Inferior parietal cortex (tissue), 1 donor: ENCODE results near the gene ACER3.
"Not testable (repeated sequence)": the region's sequence is repeated elsewhere in the genome, so short reads cannot be mapped to it uniquely, and the experiment has no call there.

Experiments
- DNase-seq: peaks from one replicate; pipeline ENCODE4 v3.0.0-alpha.2; 2016; ENCODE audit errors: extremely low spot score

The ACER3 gene

DNA sequence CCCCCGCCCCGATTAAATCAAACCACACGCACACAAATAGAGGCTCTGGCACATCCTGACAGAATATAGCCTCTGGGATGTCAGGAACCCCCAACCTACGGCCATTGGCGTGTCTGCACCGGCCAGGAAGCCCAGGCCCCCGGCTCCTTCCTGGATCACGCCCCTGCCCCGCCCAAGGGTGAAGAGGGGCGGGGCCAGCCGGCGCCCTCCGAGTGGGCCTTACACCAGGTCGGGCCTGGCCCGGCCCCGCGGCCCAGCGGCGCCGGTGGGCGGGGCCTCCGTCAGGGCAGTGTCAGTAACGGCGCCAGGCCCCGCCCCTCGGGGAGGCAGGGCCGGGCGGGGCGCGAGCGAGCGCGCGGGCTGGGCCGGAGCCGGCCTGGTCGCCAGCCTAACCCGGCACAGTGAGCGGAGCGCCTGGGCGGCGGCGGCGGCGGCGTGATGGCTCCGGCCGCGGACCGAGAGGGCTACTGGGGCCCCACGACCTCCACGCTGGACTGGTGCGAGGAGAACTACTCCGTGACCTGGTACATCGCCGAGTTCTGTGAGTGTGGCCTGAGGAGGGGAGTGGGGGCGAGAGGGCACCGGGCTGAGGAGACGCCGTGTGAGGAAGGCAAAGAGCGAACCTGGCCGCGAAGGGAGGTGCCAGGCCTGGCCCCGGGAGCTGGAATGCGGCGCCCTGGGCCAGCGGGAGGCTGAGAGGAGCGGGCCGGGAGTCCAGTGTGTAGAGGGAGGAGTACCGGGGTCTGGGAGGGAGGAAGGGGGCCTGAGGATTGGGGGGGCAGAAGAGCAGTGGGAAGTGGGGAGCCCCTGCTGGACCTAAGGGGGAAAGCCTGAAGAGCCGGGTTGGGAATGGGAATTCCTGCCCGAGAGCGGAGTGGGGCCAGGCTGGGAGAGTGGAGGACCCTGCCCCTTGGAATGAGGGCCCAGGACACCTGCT is at the start of gene ACER3:
Gene ACER3 (plus strand): TSS at position 380 of the 937 bp plus-strand sequence. CDS start 59 bp downstream, at position 439.
- peak; percentile 84 for DNase-seq

DNA sequence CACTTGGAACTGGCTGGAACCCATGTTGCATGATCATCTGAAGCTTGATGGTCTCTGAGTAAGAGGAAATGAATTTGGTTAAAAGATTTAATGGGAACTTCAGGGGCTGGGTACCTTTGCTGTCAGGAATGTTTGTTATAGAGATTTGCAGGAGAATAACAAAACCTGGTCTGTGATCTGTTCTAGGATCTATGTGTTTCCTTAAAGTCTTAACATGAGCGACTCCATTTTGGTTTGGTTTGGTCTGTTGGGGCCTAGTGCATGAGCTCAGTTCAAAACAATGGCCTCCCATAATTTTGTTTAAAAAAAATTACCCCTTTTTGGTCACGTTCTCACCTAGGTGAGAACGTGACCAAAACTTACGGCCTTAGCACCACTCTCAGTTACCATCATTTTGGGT is 49.5 kb upstream of the ACER3 start:
- DNase-seq, result no peak

DNA sequence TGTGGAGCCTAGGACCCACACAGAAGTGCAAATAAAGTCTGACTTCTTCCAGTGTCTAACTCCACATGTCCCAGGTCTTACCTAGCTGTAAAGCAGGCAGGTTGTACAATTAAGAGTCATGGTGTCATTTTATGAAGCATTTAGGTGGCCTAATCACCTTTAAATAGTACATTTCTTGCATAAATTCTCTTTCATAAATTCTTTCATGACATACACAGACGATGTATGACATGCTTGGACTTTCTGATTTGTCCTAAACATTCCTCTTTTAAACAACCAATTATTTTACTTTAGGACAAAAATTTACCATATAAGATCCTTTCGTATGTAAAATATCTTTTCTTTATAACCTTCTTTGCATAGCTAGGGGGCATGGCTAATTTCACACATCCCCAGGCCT is 46.3 kb upstream of the ACER3 start:
- no peak for DNase-seq

DNA sequence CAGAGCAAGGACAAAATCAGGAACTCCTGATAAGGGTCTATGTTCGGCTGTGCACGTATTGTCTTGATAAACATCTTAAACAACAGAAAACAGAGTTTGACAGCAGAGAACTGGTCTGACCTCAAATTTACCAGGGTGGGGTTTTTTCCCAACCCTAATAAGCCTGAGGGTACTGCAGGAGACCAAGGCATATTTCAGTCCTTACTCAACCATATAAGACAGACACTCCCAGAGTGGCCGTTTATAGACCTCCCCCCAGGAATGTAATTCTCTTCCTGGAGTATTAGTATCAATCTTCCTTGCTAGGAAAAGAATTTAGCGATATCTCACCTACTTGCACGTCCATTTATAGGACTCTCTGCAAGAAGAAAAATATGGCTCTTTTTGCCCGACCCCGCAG is 45.0 kb upstream of the ACER3 start:
- not testable (repeated sequence) for DNase-seq

DNA sequence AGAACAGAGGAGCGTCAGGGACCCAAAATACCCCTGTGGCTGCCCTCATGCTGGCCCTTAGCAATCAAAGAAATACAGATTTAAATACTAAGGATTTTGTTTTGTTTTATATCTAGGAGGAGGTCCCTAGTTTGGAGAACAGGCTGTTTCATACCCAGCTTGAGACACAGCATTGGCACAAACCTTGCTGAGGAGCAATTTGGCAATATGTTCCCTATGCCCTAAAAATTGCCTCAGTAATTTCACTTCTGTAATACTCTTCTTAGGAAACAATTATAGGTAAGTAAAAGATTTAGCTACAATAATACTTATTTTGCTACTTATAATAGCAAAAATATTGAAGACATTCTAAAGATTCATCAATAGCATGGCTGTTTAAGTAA is 40.5 kb upstream of the ACER3 start:
- no peak for DNase-seq

DNA sequence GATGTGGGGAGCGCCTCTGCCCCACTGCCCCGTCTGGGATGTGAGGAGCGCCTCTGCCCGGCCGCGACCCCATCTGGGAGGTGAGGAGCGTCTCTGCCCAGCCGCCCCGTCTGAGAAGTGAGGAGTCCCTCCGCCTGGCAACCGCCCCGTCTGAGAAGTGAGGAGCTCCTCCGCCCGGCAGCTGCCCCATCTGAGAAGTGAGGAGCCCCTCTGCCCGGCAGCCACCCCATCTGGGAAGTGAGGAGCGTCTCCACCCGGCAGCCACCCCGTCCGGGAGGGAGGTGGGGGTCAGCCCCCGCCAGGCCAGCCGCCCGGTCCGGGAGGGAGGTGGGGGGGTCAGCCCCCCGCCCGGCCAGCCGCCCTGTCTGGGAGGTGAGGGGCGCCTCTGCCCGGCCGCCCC is 39.3 kb upstream of the ACER3 start:
- DNase-seq, result not testable (repeated sequence)

DNA sequence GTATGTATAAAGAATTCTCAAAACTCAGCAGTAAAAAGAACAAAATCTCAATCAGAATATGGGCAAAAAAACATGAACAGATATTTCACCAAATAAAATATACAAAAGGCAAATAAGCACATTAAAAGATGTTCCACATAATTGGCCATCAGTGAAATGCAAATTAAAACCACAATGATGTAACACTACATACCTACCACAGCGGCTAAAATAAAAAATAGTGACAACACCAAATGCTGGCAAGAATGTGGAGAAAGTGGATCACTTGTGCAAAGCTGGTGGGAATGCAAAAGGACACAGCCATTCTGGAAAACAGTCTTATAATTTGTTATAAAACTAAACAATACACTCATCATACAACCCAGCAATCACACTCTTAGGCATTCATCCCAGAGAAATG is 38.3 kb upstream of the ACER3 start:
- DNase-seq, result no peak

DNA sequence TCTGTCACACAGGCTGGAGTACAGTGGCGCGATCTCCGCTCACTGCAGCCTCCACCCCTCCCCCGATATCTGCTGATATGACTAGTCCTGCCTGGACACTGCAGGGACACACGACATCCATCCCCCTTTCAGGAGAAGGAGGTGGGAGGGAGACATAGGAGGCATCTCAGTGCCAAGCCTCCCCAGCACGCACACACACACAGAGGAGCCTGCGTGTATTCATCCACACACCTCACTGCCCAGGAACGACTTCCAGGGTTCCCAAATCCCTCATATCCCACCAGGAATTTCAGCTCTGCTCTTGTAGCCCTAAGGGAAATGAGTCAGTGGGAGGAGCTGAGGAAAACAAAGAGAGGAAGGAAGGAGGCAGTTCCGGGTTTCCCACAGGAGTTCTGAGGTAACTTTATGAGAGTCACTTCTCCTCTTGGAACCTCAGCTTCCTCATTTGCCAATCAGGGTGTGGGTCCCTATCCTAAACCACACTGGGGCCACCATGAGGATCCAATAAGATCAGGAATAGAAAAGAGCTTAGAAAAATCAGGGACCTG is 37.2 kb upstream of the ACER3 start:
- DNase-seq, result no peak

DNA sequence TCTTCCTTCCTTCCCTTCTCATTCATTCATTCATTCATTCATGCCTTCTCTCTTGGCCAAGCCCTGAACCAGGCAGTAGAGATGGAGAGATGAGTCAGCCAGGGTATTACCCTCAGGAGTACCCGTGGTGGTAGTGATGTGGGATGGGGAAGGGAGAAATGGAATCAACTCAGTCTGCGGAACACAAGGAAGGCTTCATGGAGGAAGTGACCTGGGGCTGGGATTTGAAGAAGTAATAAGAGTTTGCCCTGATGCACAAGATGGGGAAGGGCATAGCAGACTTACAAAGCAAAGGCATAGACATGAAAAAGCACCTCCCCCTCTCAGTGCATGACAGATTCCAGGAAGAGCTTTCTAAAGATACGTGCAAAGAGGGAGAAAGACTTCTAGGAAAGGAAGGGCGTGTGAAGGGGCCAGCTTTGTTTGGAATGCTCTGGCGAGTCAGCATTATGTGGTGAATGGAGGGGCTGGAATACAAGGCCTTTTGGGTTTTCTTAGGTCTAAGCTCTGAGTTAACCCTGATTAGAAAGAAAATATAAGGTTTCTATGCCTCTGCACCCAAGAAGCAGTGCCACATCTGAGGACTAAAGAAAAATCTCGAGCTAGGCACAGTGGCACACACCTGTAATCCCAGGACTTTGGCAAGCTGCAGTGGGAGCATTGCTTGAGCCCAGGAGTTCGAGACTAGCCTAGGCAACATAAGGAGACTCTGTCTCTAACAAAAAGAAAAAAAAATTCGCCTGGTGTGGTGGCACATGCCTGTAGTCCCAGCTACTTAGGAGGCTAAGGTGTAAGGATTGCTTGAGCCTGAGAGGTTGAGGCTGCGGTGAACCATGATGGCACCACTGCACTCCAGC is 36.4 kb upstream of the ACER3 start:
- DNase-seq, result no peak

DNA sequence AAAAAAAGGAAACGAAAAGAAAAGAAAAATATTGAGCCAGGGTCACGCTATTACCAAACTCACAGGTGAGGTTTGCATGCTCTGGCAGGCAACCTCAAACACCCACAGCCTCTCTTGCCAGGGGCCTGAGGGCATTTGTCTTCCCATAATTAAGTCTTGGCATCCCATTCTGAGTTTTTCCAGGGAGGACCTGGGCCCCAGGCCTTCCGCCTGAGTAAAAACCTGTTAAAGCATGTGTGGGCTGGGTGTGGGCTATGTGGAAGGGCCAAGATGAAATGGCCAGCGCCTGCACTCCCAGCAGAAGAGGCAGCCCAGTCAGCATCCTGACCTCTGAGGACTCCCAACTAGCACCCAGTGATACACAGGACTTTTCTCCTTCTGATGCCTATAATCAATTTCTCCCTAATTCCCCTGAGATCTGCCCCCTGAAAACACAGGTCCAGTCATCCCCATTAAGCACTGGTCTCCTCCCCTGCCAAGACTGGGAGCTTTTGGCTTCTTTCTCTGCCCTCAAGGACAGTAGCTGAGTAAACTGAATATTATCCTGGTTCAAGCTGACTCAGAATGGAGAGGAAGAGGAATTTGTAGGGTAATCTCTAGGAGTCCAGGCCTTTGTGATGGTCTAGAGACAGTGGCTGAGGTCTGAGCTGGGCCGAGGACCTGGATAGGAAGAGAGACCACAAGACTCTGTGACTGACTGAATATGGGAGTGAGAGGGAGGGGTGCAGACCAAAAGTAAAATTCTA is 35.6 kb upstream of the ACER3 start:
- DNase-seq, result no peak

DNA sequence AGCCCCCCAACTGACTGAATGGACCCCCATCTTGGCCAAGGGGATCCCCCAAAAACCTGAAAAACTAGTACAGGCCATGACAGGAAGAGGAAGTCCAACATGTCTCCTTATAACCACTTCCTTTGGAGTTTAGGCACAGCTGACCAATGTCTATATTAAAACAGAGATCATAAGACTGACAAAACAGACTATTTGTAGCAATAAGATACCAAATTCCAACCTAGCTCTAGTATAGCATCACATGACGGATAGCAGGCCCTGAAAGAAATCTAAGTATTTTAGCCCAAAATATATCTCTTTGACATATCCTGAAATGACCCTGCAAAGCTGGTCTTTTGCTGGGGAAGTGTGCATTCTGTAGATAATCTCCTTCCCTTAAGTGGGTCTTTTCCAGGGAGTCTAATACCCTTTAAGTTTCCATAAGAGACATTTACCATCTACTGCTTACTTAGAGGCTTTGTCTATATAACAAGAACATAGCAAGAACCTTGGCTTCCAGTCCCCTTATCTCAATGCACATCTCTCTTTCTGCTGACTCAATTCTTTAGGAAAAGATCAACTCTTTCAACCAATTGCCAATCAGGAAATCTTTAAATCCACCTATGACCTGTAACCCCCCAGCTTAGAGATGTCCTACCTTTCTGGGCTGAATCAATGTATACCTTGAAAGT is 34.9 kb upstream of the ACER3 start:
- no peak for DNase-seq

DNA sequence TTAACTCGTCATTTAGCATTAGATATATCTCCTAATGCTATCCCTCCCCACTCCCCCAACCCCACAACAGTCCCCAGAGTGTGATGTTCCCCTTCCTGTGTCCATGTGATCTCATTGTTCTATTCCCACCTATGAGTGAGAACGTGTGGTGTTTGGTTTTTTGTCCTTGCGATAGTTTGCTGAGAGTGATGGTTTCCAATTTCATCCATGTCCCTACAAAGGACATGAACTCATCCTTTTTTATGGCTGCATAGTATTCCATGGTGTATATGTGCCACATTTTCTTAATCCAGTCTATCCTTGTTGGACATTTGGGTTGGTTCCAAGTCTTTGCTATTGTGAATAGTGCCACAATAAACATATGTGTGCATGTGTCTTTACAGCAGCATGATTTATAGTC is 34.2 kb upstream of the ACER3 start:
- DNase-seq, result not testable (repeated sequence)

DNA sequence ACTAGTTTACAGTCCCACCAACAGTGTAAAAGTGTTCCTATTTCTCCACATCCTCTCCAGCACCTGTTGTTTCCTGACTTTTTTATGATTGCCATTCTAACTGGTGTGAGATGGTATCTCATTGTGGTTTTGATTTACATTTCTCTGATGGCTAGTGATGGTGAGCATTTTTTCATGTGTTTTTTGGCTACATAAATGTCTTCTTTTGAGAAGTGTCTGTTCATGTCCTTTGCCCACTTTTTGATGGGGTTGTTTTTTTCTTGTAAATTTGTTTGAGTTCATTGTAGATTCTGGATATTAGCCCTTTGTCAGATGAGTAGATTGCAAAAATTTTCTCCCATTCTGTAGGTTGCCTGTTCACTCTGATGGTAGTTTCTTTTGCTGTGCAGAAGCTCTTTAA is 33.7 kb upstream of the ACER3 start:
- DNase-seq, result not testable (repeated sequence)

DNA sequence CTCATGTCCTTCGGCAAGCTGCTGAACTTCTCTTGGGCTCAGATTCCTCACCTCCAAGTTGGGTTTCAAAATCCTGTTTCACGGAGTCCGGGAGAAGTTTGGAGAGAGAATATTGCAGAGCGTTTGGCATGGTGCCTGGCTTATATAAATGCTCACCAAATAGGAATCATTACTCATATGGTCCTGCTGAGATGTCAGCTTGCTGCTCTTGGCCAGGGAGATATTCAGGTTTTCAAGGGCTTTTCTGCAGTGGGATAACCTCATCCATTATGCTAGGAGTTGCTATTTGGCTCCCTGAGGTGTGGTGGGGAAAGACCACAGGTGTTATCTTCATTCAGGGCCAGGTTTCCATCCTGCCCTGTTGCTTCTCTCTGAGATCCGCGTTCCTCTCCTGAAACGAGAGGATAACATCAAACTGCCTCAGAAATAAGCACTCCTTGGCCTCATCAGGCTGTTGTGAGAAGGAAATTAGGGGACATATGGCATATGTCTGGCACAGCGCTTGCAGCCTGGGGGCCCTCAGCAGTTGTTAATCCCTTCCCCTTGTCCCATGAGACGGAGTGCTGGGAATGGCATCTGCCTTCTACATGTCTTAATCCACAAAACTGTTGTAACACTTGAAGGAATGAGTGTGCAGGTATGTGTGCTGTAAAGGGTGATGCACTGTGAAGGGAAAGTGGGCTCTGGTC is 29.9 kb upstream of the ACER3 start:
- no peak for DNase-seq

DNA sequence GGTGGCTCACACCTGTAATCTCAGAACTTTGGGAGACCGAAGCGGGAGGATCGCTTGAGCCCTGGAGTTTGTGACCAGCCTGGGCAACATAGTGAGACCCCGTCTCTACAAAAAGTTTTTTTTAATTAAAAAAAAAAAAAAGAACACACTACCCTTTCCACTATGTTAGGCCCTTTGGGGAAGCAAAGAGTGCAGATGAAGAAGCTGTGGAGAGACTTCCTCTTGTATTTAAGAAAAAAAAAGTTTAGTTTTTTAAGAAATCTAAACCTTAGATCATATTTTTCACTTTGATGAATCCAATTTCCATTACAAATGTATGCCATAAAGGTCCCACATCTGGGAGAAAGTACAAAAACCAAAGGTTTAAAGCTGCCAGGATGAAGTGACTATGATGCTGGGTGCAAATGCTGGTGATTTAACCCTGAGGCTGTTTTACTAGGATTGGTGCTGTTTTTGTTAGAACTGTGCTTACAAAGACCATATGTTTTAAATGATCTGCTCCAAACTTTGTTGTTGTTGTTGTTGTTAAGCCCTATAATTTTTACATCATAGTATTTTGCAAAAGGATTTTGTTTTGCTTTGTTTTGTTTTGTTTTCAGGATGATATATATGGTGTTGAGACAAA is 28.9 kb upstream of the ACER3 start:
- DNase-seq, result no peak

DNA sequence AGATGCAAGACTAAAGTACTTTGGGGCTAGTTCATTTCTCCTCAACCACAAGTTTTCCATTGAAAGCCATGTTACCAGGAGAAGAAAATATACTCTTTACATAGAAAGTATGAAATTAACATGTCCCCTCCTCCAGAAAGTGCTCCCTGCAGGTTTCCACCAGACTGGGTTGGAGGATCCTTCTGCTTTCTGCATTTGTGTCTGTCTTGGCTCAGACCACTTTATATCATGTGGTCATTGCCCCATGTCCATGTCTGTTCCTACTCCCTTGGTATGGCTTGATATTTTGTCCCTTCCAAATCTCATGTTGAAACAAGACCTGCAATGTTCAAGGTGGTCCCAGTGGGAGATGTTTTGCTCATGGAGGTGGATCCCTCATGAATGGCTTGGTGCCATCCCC is 28.4 kb upstream of the ACER3 start:
- no peak for DNase-seq

DNA sequence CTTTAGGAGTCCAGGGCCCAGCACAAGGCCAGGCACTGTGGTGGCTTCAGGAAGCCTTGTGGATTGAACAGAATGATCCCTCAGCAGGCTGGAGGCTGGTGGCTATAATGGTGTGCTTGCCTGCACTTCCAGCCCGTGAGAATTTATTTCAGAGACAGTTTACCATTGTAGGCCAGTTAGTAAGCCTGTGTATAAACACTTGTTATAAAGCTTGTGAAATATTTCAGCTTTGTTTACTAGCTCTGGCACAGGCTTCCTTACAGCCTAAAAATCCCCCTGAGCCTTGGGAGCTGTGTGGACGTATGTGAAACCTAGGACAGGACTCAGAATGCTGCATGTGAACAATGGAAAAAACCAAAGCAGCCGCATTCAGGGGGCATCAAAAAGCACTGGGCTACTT is 26.6 kb upstream of the ACER3 start:
- no peak for DNase-seq

DNA sequence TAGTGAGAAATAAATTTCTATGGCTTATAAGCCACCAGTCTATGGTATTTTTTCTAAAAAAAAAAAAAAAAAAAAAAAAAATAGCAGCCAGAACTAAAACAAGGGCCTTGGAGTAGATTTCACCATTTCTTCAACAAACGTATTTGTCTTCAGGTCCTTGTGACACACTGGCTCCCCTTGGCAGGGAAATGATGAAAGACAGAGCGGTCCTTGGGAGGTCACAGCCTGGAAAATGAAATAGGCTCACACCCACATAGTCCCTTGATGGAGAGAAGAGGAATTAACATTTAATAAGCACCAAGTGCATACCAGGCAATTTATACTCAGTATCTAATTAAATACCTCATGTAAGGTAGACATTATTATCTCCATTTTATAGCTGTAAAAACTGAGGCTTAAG is 25.7 kb upstream of the ACER3 start:
- DNase-seq, result no peak

DNA sequence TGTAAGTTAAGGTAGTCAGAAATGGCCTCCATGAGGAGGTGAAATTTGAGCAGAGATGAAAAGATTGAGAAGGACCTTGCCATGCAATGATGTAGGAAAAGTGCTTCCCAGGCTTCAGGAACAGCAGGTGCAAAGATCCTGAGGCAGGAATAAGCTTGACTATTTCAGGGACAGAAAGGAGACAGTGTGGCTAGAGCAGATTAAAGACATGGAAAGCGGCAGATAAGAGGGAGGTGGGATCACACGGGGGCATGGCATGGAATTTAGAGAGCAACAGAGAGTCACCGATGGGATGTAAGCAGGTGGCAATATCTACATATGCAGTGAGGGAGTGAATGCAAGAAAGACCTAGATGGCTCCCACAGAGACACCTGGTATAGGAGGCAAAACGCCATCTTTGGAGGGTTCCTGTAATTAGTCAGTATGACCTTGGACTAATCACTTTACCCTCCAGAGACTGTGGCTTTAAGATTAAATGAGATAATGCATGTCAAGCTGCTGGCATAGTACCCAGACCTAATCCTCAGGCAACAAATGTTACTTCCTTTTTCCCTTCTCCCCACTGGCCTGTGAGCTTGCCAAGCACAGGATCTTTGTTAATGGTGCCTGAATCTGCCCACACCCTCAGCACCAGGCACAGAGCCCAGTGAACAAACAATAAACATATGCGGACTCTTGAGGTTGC is 24.6 kb upstream of the ACER3 start:
- peak; percentile 40 for DNase-seq
